Measurements from ENCODE around the gene C19orf53.

GRCh38 chr19:13742756-13743155, 31.5 kb upstream of the C19orf53 start:
- TF ChIP-seq ZBTB7A (CRISPR knock-in tag; IDR thresholded peaks at IDR 0.05), result no peak
- TF ChIP-seq CTCF (CRISPR knock-in tag; IDR thresholded peaks at IDR 0.05), result no peak
- TF ChIP-seq EZH2 (conservative IDR thresholded peaks at IDR 0.05; ENCODE audit: low read depth, low read length), result no peak
- TF ChIP-seq ARHGAP35 (CRISPR knock-in tag; IDR thresholded peaks at IDR 0.05; ENCODE audit: borderline replicate concordance), result no peak
- no peak for TF ChIP-seq ZNF354B (CRISPR knock-in tag; IDR thresholded peaks at IDR 0.05)
- no peak for TF ChIP-seq ZZZ3 (CRISPR knock-in tag; IDR thresholded peaks at IDR 0.05; ENCODE audit: borderline replicate concordance)
- no peak for TF ChIP-seq ZBTB40 (IDR thresholded peaks at IDR 0.05)
- no peak for TF ChIP-seq ZBTB40 (CRISPR knock-in tag; IDR thresholded peaks at IDR 0.05)
- TF ChIP-seq CREM (IDR thresholded peaks at IDR 0.05), result no peak
- TF ChIP-seq CREM (CRISPR knock-in tag; IDR thresholded peaks at IDR 0.05), result no peak
- no peak for TF ChIP-seq ZFP37 (CRISPR knock-in tag; IDR thresholded peaks at IDR 0.05; ENCODE audit: borderline replicate concordance)
- no peak for TF ChIP-seq MTA3 (CRISPR knock-in tag; IDR thresholded peaks at IDR 0.05)
- TF ChIP-seq, protein P1, sequence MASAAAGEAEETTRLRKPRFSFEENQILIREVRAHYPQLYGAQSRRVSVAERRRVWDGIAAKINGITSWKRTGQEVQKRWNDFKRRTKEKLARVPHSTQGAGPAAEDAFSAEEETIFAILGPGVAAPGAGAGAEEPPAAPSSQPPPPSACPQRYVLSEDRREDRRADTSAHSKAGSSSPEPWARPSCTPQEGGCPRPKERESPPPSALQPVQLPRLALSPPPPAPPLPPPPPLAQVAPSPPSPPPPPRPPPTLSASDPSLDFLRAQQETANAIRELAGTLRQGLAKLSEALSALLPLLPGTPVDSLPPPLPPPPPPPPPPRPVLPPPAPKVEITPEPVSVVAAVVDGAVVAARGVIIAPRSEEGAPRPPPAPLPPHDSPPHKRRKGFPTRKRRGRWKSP (CRISPR knock-in tag; IDR thresholded peaks at IDR 0.05), result no peak
- no peak for TF ChIP-seq ZNF7 (CRISPR knock-in tag; IDR thresholded peaks at IDR 0.05)

All from HepG2 (cell line).